Ovary (tissue), 3 donors: ENCODE results near the gene SORL1.

Source experiments
- EP300 ChIP-seq: sonication (generic); formaldehyde crosslinking; IDR thresholded peaks from one replicate; pipeline ENCODE4 v1.6.1; 2017; ENCODE audit warnings: antibody characterized with exemption
- POLR2A ChIP-seq: fragments of 450-650 bp; IDR thresholded peaks from one replicate; pipeline ENCODE4 v1.6.1; 2017; ENCODE audit warnings: antibody characterized with exemption, mild to moderate bottlenecking, moderate library complexity
- TF ChIP-seq, protein P1 (sequence below), 3 donors: fragments of 450-650 bp in 2 of 3; fragments of 200-600 bp in 1 of 3; IDR thresholded peaks; one replicate each; pipeline versions ENCODE4 v1.5.1 to v1.8.0; 2016 to 2022; ENCODE audit warnings: antibody characterized with exemption in 3 of 3, mild to moderate bottlenecking in 1 of 3
- donor health status: DM: no; HTN: no; CAD: no.

GRCh38 chr11:121608545-121609098 is 156.5 kb downstream of the SORL1 start:
- TF ChIP-seq, protein P1, sequence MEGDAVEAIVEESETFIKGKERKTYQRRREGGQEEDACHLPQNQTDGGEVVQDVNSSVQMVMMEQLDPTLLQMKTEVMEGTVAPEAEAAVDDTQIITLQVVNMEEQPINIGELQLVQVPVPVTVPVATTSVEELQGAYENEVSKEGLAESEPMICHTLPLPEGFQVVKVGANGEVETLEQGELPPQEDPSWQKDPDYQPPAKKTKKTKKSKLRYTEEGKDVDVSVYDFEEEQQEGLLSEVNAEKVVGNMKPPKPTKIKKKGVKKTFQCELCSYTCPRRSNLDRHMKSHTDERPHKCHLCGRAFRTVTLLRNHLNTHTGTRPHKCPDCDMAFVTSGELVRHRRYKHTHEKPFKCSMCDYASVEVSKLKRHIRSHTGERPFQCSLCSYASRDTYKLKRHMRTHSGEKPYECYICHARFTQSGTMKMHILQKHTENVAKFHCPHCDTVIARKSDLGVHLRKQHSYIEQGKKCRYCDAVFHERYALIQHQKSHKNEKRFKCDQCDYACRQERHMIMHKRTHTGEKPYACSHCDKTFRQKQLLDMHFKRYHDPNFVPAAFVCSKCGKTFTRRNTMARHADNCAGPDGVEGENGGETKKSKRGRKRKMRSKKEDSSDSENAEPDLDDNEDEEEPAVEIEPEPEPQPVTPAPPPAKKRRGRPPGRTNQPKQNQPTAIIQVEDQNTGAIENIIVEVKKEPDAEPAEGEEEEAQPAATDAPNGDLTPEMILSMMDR (IDR thresholded peaks at IDR 0.05): no peak
- TF ChIP-seq POLR2A (no peak), EP300 (no peak)
